ENCODE data around the gene FBL.

The FBL gene

DNA sequence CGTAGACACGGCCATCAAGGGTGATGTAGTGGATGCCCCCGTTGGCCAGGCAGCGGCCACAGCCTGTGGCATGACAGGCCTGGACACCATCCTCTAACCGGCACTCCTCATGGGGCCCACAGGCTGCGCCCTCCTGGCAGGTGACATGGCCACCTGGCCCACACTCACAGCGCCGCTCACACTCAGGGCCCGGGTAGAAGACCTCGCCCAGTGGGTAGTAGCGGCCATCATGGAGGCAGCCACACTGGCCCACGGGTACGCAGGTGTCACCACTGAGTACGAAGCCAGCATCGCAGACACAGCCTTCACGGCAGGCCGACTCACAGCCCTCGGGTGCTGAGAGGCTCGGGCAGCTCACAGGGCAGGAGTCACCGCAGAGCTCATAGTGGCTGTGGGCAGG, 27.2 kb upstream of the FBL start:
- H3K4me3 ChIP-seq (ENCODE audit: low read depth, low read length): no peak overlapping the region
- no peak for DNase-seq (ENCODE audit: low read depth, low spot score)
- TF ChIP-seq, protein P1, sequence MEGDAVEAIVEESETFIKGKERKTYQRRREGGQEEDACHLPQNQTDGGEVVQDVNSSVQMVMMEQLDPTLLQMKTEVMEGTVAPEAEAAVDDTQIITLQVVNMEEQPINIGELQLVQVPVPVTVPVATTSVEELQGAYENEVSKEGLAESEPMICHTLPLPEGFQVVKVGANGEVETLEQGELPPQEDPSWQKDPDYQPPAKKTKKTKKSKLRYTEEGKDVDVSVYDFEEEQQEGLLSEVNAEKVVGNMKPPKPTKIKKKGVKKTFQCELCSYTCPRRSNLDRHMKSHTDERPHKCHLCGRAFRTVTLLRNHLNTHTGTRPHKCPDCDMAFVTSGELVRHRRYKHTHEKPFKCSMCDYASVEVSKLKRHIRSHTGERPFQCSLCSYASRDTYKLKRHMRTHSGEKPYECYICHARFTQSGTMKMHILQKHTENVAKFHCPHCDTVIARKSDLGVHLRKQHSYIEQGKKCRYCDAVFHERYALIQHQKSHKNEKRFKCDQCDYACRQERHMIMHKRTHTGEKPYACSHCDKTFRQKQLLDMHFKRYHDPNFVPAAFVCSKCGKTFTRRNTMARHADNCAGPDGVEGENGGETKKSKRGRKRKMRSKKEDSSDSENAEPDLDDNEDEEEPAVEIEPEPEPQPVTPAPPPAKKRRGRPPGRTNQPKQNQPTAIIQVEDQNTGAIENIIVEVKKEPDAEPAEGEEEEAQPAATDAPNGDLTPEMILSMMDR (IDR thresholded peaks at IDR 0.05; ENCODE audit: insufficient read depth, low read length, missing control alignments): no peak
- ChIA-PET POLR2A (no interaction called here), CTCF (no interaction called here)

DNA sequence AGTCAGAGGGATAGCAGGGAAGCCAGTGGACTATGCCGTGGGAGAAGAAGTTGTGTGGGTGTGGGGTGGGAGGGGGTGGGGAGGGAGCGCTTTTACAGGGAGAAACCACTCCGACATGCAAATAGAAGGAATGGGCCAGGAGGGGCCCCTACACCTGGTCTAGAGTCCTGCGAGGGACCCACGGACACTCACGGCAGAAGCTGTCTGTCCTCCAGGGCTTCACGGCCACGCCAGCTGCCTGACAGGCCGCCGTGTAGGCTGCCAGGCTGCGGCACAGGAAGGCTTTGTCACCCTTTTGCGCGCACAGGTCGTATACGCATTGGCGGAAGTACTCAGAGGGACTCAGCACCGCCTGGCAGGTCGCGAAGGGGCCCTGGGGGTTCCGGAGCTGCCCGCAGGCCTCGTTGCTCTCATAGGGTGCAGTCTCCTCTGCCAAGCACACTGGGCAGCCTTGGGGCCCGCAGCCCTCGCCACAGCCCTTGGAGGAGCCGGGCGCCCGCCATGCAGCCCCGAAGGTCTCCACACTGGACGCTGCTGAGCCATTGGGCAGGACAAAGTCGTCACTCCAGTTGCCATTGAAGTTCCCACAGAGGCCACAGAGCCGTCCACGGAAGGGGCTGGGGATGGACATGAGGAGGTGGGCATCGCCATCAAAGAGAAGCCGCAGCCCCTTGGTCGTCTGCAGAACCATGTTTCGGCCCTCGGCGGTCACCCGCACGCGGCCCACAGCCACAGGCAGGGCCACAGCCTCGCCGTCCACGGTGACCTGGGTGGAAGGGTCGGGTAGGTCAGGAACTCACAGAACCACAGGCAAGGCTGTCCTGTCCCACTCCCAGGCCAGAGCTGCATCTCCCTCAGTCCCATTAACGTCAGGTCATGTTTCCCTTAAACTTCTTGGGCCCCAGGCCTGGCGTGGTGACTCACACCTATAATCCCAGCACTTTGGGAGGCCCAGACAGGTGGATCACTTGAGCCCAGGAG, 26.0 kb upstream of the FBL start:
- POLR2A ChIA-PET: no interaction called here
- CTCF ChIA-PET: no interaction called here
- H3K4me3 ChIP-seq (ENCODE audit: low read depth, low read length): no peak overlapping the region
- TF ChIP-seq, protein P1 (IDR thresholded peaks at IDR 0.05; ENCODE audit: insufficient read depth, low read length, missing control alignments): no peak
- no peak for DNase-seq (ENCODE audit: low read depth, low spot score)

DNA sequence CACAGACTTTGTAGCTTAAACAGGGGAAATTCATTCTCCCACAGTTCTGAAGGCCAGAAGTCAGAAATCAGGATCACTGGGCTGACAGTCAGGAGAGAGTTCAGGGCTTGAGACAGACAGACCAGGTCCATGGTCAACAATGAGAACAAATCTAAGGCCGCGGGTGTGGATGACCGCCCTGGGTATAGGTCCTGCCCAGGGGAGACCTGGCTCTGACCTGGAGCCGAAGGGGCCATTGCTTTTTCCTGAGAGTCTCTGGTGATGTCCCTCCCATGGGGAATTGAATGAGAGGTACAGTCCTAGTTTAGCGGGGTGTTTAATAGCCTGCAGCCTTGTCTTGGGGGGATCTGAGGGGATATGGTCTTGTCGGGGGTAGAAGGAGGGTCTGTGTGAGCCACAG, 25.2 kb upstream of the FBL start:
- ChIA-PET CTCF (no interaction called here), POLR2A (no interaction called here)
- no peak overlapping the region for H3K4me3 ChIP-seq (ENCODE audit: low read depth, low read length)
- no peak for DNase-seq (ENCODE audit: low read depth, low spot score)
- TF ChIP-seq, protein P1 (IDR thresholded peaks at IDR 0.05; ENCODE audit: insufficient read depth, low read length, missing control alignments): no peak

DNA sequence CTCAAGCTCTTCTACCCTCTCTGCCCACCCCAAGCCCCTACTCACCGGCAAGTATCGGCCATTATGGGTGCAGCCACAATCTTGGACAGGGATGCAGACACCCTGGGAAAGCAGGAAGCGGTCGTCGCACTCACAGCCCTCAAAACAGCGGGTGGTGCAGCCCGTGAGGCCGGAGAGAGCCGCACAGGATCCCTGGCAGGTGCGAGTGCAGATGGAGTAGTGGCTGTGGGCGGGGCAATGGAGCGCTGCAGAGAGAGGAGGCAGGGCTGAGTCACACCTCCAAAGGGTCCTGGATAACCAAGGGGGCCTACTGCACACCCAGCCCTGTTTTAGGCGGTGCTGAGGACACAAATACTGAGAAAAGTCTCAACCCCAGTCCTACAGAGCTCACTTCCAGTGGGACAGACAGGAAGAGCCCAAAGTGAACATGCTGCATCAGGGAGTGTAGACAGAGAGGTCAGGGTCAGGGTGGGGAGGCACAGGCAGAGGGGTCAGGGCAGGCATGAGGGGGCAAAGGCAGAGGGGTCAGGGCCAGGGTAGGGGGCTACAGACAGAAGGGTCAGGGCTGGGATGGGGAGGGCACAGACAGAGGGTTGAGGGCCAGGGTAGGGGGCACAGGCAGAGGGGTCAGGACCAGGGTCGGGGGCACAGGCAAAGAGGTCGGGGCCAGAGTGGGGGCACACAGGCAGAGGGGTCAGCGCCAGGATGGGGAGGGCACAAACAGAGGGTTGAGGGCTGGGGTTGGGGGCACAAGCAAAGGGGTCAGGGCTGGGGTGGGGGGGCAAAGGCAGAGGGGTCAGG, 24.2 kb upstream of the FBL start:
- TF ChIP-seq, protein P1 (IDR thresholded peaks at IDR 0.05; ENCODE audit: insufficient read depth, low read length, missing control alignments): no peak
- ChIA-PET POLR2A (interaction anchor here (1.2 kb wide), 1 partner anchor 8 kb away, joined by 3 read pairs; no protein-coding TSS in a partner anchor), CTCF (no interaction called here)
- DNase-seq (ENCODE audit: low read depth, low spot score): no peak
- no peak overlapping the region for H3K4me3 ChIP-seq (ENCODE audit: low read depth, low read length)

DNA sequence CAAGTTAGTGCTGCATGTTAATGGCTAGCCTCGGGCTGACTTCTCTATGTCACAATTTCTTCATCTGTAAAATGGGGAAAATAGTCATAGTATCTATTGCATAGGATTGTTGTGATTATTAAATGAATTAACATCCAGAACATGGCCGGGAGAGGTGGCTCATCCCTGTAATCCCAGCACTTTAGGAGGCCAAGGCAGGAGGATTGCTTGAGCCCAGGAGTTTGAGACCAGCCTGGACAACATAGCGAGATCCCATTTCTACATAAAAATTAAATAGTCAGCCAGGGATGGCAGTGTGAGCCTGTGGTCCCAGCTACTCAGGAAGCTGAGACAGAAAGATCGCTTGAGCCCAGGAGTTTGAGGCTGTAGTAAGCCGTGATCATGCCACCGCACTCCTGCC, 21.8 kb upstream of the FBL start:
- DNase-seq (ENCODE audit: low read depth, low spot score): no peak

More for the DNA sequence above, 21.8 kb upstream of the FBL start:
- TF ChIP-seq, protein P1 (IDR thresholded peaks at IDR 0.05; ENCODE audit: insufficient read depth, low read length, missing control alignments): no peak
- CTCF ChIA-PET: no interaction called here
- H3K4me3 ChIP-seq (ENCODE audit: low read depth, low read length): no peak overlapping the region
- POLR2A ChIA-PET: no interaction called here
